Dermis blood vessel endothelial cell (primary cell): ENCODE data around the gene CDX1. TPM values are rescaled to one million over a fixed set of nuclear protein-coding genes. Genes with fewer than 3 reads are reported as not detected.

Experiments used
- DNase-seq: peaks from one replicate; pipeline ENCODE4 v3.0.0; 2010
- total RNA-seq: library from RNA; depleted of rRNA; stranded (reverse); fragments of >200 nt; gene quantifications from 2 replicates; pipeline ENCODE4 v1.2.3, GENCODE V29; 2014

CDX1 gene
- not detected in 2 replicates for total RNA-seq

DNA sequence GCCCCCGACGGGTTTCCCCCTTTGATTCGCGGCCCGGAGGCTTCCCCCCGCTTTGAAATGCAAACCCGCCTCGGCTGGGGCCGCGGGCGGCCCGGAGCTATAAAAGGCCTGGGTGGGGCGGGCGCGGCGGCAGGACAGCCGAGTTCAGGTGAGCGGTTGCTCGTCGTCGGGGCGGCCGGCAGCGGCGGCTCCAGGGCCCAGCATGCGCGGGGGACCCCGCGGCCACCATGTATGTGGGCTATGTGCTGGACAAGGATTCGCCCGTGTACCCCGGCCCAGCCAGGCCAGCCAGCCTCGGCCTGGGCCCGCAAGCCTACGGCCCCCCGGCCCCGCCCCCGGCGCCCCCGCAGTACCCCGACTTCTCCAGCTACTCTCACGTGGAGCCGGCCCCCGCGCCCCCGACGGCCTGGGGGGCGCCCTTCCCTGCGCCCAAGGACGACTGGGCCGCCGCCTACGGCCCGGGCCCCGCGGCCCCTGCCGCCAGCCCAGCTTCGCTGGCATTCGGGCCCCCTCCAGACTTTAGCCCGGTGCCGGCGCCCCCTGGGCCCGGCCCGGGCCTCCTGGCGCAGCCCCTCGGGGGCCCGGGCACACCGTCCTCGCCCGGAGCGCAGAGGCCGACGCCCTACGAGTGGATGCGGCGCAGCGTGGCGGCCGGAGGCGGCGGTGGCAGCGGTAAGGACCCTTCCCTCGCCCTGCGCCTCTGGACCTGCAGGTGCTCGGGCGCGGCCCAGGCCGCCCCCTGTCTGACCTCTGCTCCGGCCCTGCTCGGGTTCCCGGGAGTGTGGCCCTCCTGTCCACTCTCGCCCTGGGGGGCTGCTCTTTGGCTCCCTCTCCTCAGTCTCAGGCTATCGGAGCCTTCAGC is at the start of gene CDX1:
CDX1 (plus strand) TSS at position 129 of the 862 bp plus-strand sequence; CDS start at position 228, 99 bp downstream.
- no peak for DNase-seq

DNA sequence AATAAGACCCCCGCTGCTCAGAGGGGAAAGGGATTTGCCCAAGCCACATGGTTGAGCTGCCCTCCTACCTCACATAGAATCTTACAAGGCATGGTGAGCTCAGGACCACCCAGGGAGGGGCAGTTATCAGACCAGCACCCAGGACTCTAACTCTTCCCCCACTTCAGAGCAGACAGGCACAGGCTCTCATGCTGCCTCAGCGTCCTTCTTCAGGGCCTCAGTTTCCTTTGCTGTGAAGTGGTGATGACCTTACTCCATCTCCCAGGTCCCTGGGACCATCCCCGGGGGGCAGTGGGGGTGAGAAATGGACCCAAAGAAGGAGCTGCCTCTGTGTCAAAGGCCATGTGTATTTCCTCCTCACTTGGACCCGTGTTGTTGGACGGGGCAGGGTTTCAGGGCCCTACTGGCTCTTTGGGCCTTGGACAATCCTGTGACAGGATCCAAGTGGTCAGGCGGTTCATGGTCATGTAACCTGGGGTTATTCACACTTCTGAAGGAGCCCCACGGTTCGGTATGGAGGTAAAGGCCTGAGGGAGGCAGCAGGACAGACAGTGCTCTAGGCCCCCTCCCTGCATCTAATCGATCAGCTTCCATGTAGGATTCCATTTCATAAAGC is 48.5 kb upstream of the CDX1 start:
- no peak for DNase-seq

DNA sequence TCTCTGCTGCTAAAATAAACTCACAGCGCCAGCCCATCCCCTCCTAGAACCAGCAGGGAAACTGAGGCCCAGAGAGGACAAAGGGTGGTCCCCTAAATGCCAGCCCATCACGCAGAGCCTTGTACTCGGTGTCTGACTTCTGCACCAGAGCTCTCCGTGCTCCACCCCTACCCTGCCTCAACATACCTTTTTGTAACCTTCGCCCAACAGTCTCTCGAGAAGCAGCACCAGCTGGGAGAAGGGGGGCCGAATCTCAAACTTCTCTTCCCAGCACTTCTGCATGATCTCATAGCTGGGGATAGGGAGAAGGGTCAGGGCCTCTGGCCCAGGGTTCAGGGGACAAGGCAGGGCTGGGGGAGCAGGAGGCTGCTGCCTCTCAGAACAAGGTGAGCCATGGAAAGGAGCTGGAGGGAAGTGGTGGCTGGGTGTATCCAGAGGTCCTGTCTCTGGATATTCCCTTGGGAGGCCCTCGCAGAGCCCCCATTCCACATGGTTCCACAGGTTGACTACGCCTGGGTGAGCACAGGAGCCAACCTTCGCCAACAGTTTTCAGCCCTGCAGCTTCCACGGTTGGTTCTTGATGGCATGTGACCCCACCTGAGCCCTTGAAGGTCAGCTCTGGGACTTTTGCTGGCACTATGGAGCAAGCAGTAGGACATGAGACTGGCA is 47.9 kb upstream of the CDX1 start:
- DNase-seq: no peak

DNA sequence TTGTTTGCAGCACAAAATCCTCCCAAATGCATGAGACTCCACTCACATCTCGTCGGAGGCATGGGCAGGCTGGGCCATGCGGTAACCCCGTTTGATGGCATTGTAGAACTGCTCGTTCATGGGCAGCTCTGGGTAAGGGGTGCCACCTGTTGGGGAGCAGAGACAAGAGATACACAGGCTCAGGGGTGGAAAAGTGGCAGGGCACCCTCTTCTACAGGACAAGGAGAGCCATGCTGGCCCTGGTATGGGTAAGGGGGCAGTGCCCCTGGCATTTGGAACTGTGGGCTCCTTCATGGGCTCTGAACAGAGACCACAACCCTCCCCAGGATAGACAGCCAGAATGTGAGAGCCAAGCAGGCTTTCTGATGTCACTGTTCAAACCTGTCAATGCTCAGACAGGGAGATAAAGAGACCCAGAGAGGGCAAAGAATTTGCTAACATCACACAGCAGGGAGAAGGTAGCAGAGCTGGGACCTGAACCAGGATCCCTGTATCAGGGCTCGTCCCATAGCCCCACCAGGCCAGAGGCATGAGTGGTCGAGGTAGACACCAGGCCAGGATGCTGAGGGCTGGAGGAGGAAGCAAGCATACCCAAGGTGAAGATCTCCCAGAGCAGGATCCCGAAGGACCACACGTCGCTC is 47.0 kb upstream of the CDX1 start:
- peak; percentile 35 for DNase-seq

DNA sequence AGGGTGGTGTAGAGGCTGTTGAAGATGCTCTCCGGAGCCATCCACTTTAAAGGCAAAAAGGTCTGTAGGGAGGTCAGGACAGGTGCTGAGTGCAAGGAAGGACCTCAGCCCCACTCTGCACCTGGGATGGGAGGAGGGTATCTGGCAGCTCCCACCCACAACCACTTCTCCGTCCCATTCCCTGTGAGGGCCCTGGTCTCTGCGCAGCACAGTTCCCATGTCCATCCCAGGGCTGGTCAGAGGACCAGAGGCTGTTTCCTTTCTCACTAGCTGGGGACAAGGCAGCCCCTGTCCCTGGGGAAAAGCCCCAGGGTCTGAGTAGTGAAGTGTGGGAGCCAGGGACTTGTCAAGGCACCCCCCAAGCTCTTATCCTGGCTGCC is 46.5 kb upstream of the CDX1 start:
- no peak for DNase-seq

DNA sequence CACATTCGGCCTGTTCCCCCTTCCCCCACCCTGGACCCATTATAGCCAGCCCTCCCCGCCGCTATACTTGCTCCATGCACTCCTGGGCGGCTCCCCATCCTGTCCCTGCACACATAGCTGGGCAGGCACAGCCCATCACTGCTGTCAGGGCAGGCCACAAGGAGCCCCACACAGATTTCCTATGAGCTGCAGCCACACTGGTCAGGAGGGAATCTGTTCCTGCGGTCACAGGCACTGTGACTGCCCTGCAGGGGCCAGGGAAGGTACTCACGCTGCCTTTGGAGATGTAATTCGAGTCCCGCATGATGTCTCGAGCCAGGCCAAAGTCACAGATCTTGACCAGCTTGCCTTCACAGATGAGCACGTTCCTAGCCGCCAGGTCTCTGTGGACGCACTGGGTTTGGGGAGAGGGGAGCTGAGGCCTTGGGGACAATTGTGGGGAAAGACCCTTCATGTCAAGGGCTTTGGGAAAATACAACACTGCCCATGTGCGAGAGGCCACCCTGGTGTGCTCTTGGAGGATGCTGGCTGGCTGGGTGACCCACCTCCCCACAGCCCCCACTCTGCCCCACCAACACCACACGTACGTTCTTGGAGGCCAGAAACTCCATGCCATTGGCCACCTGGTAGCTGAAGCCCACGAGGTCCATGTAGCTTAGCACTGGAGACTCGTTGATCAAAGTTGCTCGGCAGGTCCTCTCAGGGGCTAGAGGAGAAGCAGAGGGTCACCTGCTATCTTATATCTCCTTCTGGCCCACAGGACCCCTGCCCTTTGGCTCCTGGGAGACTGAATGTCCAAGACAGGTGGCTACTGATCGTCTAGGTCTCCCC is 45.7 kb upstream of the CDX1 start:
- no peak for DNase-seq

DNA sequence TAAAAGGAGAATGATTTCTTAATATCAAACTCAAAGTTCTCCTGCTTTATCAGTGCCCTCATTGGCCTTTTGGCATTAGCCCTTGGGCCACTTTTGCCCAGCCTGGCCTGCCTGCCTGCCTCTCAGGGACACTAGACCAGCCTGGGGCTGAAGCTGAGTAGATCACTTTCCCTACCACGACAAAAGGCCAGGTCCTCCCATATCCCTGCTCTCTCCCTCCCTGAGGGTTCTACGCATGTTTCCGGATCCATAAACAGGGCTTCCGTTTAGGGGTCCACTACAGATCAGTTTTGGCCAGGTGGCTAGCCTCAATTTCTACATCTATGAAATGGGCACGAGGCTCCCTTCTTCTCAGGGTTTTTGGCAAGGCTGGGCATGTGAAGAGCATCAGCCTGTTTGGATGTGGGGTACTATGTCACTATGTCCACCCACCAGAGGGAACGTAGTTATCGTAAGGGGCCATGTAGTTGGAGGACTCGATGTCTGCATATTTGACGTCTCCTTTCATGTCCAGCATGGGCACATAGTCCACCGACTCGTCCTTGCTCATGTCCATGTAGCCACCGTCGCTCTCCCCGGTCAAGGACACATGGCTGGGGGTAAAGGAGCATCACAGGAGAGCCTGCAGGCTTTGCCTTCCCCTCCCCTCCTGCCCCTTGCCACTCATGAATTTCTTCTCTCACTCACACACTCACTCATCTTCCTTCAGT is 45.0 kb upstream of the CDX1 start:
- no peak for DNase-seq

DNA sequence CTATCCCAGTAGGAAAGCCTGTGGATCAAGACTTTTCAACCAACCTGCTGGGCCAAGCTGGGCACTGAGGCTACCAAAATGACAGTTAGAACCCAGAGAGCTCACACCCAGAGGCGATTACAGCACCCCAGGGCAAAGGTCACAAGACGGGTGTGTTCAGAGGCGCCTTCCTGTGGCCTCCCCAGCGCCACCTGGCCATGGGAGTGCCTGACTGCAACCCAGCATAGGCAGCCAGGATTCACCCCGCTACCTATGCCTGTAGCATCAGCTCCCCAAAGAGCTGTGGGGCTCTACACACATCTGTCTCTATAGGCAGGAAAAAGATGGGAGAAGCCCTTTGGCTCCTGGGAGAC is 44.4 kb upstream of the CDX1 start:
- peak; percentile 32 for DNase-seq

DNA sequence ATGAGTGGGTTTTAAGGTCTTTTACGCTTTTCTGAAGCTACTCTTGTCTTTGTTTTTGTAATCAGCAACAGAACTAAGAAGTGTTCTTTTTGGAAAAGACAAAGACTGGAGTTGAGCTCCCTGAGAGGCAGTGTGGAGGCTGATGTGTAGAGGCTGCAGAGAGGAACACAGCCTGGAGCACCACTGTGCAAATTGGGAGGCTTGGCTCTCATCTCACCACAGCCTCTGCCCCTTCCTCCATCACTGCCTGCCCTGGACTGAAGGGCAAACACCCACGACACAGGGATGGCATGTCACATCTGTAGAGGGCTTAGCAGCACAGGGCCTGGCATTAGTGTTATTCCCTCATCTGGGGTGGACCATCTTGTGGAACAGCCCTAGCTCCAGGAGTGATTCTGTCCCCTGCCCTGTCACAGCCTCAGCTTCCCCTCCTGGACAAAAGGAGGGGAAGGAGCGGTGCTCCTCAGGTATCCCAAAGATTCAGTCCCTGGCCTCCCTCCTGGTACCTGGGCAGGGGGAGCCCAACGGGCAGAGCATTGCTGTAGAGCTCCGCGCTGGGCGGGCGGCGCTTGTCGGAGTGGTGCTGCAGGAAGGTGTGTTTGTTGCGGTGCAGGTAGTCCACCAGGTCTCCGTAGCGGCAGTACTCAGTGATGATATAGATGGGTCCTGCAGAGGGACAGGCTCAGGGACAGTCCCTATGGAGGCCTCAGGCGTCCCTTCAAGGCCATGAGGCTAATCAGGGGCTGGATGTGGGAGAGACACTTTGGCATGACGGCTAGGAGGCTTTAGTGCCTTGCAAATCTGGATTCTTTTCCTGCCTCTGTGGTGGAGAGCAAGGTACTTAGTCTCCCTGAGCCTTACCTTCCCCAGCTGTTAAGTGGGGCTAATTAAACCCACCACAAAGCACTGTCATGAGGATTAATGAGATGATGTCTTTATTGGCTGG is 43.8 kb upstream of the CDX1 start:
- no peak for DNase-seq

DNA sequence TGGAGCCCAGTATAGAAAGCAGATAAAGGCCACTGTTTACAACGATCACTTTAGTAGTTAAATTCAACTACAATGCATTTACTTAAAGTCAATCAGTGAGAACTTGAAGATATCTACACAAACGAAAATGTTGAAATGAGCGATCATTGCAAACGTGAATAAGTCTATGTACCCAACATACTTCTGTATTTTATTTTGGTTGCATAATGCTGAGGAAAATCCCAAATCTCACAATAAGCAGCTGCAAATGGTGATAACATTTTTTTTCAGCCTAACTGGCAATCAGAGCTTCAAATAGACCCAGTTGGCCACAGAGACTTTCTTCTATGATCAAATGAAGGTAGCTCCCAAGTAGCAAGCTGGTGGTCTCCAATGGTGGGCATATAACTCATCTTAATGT is 43.0 kb upstream of the CDX1 start:
- no peak for DNase-seq

DNA sequence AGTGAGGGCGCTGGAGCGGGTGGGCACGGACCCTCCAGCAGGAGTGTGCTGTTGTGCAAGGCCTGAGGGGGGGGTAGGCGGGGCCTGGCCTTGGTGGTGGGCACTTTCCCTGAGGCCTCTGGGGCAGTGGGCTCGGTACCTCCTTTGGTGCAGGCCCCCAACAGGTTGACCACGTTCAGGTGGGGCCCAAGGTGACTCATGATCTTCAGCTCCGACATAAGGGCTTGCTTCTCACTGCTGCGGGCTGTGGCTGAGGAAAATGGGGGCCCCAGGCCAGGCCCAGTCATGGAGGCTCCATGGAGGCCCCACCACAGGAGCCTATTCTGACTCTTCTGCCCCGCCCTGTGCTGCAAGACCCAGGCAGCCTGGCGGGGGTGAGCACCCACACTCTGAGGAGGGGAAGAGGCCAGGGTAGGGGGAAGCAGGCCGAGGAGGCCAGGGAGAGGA is 42.4 kb upstream of the CDX1 start:
- no peak for DNase-seq

DNA sequence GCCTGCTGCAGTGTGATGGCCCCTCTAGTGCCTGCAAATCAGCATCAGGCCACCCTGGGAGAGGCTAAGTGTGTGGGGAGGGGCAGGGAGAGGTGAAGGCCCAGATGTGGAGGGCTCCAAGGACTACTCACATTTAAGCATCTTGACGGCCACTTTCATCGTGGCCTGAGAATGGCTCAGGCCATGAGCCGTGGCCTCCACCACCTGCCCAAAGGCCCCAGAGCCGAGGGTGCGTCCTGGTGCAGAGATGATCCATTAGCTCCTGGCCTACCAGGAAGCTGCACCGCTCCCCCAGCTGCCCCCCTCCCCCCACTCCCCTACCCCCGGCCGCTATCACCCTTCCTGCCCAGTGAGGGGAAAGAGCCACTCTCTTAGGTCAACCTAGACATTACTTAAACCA is 42.0 kb upstream of the CDX1 start:
- no peak for DNase-seq

DNA sequence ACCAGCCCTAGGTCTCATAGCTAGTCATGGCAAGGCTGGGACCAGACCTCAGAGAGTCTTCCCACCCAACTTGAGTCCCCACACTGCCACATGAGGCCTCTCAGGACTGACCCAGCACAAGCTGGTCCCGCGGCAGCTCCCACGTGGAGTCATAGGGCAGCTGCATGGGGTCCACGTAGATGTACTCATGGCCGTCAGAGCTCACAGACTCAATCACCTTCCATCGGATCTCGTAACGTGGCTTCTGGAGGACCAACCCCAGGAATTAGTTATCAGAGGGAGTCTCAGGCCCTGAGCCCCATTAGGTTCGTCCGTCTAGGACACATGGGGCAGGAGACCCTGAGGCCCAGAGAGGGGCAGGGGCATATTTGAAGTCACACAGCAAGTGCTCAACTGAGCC is 41.2 kb upstream of the CDX1 start:
- no peak for DNase-seq

DNA sequence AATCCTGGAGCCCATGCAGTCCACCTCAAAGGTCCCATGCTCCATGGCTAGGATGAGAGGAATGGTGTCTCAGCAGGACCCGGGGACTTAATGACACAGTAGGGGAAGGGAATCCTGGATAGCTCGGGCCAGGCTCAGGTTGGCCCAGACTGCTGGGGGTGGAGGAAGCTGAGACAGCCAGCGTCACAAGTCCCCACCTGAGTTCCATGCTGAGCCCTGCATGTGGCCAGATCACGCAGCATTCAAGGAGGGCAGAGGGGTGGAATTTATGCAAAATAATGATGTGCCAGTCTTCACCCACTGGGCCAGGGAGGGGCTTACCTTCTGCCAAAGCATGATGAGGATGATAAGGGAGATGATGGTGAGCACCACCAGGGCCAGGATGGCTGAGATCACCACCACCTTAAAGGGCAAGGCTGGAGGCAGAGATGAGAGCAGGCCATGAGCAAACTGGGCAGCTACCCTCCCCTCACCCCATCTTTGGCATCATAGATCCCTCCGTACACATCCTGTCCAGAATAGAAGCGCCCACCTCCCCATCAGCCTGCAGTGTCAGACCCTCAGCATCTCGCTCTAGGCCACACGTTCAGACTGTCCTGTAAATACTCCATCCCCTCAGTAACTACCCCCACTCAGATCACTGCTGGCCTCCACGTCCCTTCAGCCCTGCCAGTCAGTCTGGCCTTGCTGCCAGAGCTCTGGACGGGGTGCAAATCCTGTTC is 40.2 kb upstream of the CDX1 start:
- DNase-seq: no peak

DNA sequence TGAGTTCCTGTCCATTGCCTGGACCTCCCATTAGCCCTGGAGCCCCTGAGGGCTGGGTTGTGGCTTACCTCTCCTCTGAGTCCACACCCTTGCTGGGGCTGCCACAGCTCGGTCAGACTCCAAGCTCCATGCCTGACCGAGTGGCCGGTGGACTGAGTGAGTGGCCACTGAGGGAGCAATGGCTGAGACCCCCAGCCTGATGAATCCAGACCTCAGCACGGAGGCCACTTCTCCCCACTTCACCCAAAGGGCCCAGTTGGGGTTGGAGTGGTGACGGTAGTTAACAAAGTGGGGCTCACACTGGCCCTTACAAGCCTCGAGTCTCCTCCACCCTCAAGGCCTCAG is 39.7 kb upstream of the CDX1 start:
- no peak for DNase-seq

DNA sequence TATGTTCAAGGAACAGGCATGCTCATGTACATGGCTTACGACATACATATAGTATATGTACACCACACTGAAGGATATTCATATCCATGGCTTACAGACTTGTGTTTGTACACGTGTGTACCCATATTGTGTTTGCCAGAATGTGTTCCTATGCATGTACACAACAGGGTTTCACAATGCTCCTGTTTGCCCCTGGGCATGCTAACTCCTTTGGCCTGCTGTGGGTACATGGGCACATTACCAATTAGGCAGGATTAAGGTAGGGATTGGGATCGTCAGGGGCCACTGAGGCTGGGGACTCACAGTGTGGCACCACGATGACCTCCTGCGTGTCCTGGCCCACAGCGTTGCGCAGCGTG is 37.1 kb upstream of the CDX1 start:
- no peak for DNase-seq

DNA sequence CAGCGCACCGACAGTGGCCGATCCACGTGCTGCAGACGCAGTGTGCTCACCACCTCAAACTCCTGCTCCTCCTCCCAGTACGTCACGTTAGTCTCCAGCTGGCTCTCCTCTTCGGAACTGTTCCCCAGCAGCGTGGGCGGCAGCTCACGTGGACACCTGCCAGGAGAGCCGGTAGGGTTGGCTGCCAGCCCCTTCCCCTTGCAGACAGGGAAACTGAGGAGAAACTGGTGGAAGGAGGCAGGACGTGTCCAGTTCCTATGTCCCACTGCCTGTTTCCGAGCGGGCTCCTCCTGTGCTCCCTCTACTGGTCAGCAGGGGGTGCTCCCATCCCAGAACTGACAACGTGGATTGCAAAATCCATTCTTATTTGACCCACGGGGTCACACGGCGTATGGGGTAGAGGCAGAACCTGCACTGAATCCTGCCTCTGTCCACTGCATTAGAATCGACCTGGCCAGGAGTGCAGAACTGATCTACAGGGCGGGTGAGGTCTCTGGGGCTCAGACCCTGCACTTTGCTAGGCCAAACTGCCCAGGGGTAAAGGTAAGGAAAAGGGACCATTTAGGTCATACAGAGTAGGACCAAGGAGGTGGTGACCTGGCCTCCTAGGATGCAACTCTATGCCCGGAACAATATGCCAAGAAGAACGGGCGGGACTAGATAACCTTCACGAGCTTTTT is 36.6 kb upstream of the CDX1 start:
- peak; percentile 82 for DNase-seq

DNA sequence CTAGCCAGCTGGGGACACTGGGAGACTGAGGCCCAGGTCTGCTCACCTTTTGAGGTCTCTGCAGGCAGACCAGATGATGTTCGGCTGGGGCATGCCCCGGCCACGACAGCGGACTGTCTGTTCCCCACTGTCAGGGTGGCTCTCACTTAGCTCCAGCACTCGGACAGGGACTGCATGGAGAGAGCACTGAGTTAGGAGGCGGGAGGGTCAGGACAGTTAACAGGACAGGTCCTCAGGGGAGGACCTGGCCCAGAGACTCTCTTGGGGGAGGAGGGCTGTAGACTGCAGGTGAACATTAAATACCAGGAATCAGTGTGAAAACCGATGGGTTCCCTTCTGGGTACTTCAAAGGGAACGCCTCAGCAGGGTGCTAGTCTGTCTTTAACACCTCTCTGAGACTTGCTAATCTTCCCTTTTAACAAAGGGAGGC is 36.1 kb upstream of the CDX1 start:
- DNase-seq: no peak

DNA sequence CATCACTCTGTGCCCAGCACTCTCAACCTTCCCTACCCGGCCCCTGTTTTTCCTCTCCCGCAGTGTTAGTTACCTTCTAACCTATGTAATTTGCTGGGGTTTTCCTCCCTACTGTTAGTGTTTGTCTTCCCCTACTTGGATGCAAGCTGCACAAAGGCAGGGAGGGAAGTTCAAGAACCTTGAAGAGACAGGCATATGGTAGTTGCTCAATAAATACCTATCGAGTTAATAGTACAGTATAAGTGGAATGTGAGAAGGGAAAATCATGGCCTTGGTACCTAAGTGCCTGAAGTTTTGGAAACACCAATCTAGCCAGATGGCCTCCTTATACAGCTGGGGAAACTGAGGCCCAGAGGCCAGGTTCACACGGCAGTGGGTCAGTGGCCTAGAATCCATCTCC is 35.1 kb upstream of the CDX1 start:
- DNase-seq: no peak
